Measurements from ENCODE around the gene GALNT17.

- TF ChIP-seq ZNF747 (tag by site-specific recombination; IDR thresholded peaks at IDR 0.05) (no peak), ZNF24 (tag by site-specific recombination; IDR thresholded peaks at IDR 0.05) (no peak), ZNF692 (tag by site-specific recombination; IDR thresholded peaks at IDR 0.05) (no peak), CTCF (tag by site-specific recombination; IDR thresholded peaks at IDR 0.05) (no peak), SCRT2 (tag by site-specific recombination; IDR thresholded peaks at IDR 0.05) (no peak), ZNF302 (tag by site-specific recombination; IDR thresholded peaks at IDR 0.05; ENCODE audit: low read depth) (no peak), ZNF416 (tag by site-specific recombination; IDR thresholded peaks at IDR 0.05) (no peak), PRDM1 (tag by site-specific recombination; IDR thresholded peaks at IDR 0.05) (no peak), FEZF1 (tag by site-specific recombination; IDR thresholded peaks at IDR 0.05) (no peak)
- TF ChIP-seq, protein P1, sequence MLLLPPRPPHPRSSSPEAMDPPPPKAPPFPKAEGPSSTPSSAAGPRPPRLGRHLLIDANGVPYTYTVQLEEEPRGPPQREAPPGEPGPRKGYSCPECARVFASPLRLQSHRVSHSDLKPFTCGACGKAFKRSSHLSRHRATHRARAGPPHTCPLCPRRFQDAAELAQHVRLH (tag by site-specific recombination; IDR thresholded peaks at IDR 0.05) = no peak
- TF ChIP-seq, protein P2, sequence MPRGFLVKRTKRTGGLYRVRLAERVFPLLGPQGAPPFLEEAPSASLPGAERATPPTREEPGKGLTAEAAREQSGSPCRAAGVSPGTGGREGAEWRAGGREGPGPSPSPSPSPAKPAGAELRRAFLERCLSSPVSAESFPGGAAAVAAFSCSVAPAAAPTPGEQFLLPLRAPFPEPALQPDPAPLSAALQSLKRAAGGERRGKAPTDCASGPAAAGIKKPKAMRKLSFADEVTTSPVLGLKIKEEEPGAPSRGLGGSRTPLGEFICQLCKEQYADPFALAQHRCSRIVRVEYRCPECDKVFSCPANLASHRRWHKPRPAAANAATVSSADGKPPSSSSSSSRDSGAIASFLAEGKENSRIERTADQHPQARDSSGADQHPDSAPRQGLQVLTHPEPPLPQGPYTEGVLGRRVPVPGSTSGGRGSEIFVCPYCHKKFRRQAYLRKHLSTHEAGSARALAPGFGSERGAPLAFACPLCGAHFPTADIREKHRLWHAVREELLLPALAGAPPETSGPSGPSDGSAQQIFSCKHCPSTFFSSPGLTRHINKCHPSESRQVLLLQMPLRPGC (tag by site-specific recombination; IDR thresholded peaks at IDR 0.05) = no peak
- TF ChIP-seq, protein P3, sequence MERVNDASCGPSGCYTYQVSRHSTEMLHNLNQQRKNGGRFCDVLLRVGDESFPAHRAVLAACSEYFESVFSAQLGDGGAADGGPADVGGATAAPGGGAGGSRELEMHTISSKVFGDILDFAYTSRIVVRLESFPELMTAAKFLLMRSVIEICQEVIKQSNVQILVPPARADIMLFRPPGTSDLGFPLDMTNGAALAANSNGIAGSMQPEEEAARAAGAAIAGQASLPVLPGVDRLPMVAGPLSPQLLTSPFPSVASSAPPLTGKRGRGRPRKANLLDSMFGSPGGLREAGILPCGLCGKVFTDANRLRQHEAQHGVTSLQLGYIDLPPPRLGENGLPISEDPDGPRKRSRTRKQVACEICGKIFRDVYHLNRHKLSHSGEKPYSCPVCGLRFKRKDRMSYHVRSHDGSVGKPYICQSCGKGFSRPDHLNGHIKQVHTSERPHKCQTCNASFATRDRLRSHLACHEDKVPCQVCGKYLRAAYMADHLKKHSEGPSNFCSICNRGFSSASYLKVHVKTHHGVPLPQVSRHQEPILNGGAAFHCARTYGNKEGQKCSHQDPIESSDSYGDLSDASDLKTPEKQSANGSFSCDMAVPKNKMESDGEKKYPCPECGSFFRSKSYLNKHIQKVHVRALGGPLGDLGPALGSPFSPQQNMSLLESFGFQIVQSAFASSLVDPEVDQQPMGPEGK (tag by site-specific recombination; IDR thresholded peaks at IDR 0.05) = no peak
Measured at GRCh38 chr7:71255537-71256178, 123.7 kb downstream of the GALNT17 start.

All from HEK293 (cell line).